Endothelial cell of umbilical vein (primary cell): ENCODE results near the gene TMC3. TPM values are rescaled to one million over a fixed set of nuclear protein-coding genes. Genes with fewer than 3 reads are reported as not detected.

Experiments used
- BruUV-seq: library from RNA; stranded (reverse); fragments of 400-500 nt; replicated peaks from 2 replicates; lab custom pipeline; 2021; lab: Mats Ljungman, UMichigan
- CTCF ChIA-PET: fragments of 300-600, 350-600 bp; sonication (Branson Sonifier 250); formaldehyde crosslinking; loops from one replicate; lab custom pipeline; 2021; ENCODE audit warnings: antibody characterized with exemption, inconsistent platforms; lab: Charles Lee
- POLR2A ChIA-PET: fragments of 300-600, 350-600 bp; sonication (Branson Sonifier 250); formaldehyde crosslinking; loops from one replicate; lab custom pipeline; 2021; ENCODE audit warnings: antibody characterized with exemption, inconsistent platforms; lab: Charles Lee
- DNase-seq: peaks from one replicate; pipeline ENCODE4 v3.0.0-alpha.2; 2011; ENCODE audit warnings: low read depth, low spot score
- FAIRE-seq: peaks from 2 replicates; lab custom pipeline; 2011; peaks lifted over from hg19 to GRCh38; lab: Jason Lieb, UNC
- H2AFZ ChIP-seq: 2 replicates; pipeline ENCODE4 v1.6.0; 2012; ENCODE audit warnings: low read depth, low read length, control low read depth, inconsistent platforms
- H3K27ac ChIP-seq: 2 replicates; pipeline ENCODE4 v1.5.1; 2011; ENCODE audit warnings: low read depth, mild to moderate bottlenecking, control low read depth, low read length, moderate library complexity; ENCODE audit not compliant: insufficient read depth
- H3K27me3 ChIP-seq, 2 experiments: 2 replicates each; pipeline versions ENCODE4 v1.6.0 to v1.6.1; 2011; ENCODE audit warnings: low read length in 2 of 2, mixed read lengths in 1 of 2; ENCODE audit not compliant: control insufficient read depth in 2 of 2, insufficient read depth in 2 of 2
- H3K36me3 ChIP-seq, 2 experiments: 2 replicates in 1 of 2; 3 replicates in 1 of 2; pipeline ENCODE4 v1.5.1; 2011; ENCODE audit warnings: low read length in 2 of 2, mild to moderate bottlenecking in 1 of 2, moderate library complexity in 1 of 2; ENCODE audit not compliant: control insufficient read depth in 2 of 2, insufficient read depth in 2 of 2; ENCODE audit errors: extremely low read depth in 1 of 2
- H3K4me1 ChIP-seq: 3 replicates; pipeline ENCODE4 v1.5.1; 2011; ENCODE audit warnings: mild to moderate bottlenecking, low read length; ENCODE audit not compliant: control insufficient read depth, insufficient read depth; ENCODE audit errors: extremely low read depth
- H3K4me2 ChIP-seq: 2 replicates; pipeline ENCODE4 v1.6.1; 2011; ENCODE audit warnings: low read length, control low read depth, mixed read lengths; ENCODE audit not compliant: insufficient read depth
- H3K4me3 ChIP-seq, 3 experiments: fragments of 200-600 bp in 1 of 3; sonication (generic), shearing (Covaris generic) in 1 of 3; replicated peaks in 1 of 3; 2 replicates each; pipeline ENCODE4 v1.5.1; 2011 to 2016; ENCODE audit warnings: control low read depth in 3 of 3, low read length in 3 of 3, mild to moderate bottlenecking in 2 of 3, inconsistent platforms in 1 of 3, low read depth in 1 of 3, moderate library complexity in 1 of 3; ENCODE audit not compliant: insufficient read depth in 1 of 3
- H3K79me2 ChIP-seq: 2 replicates; pipeline ENCODE4 v1.6.0; 2012; ENCODE audit warnings: low read length, inconsistent platforms; ENCODE audit not compliant: control insufficient read depth, insufficient read depth
- H3K9ac ChIP-seq: replicated peaks from 2 replicates; pipeline ENCODE3; 2011; ENCODE audit warnings: low read length, control low read depth; ENCODE audit not compliant: insufficient read depth; ENCODE audit errors: extremely low read depth
- H3K9me1 ChIP-seq: replicated peaks from 3 replicates; pipeline ENCODE4 v1.6.0; 2011; ENCODE audit warnings: mild to moderate bottlenecking, low read length; ENCODE audit not compliant: control insufficient read depth, insufficient read depth; ENCODE audit errors: extremely low read depth
- H3K9me3 ChIP-seq: replicated peaks from 2 replicates; pipeline ENCODE4 v1.5.1; 2012; ENCODE audit warnings: low read length, inconsistent platforms; ENCODE audit not compliant: control insufficient read depth, insufficient read depth
- H4K20me1 ChIP-seq: replicated peaks from 2 replicates; pipeline ENCODE3; 2011; ENCODE audit warnings: mild to moderate bottlenecking, low read length; ENCODE audit not compliant: control insufficient read depth, insufficient read depth; ENCODE audit errors: extremely low read depth
- CTCF ChIP-seq, 2 donors: IDR thresholded peaks; 1 replicate in 1 of 2; 2 replicates in 1 of 2; pipeline ENCODE4 v1.5.1; 2011; ENCODE audit warnings: low read length in 2 of 2, mild to moderate bottlenecking in 2 of 2, moderate library complexity in 2 of 2, control low read depth in 1 of 2, inconsistent platforms in 1 of 2, low read depth in 1 of 2; ENCODE audit not compliant: insufficient read depth in 1 of 2; ENCODE audit errors: extremely low read depth in 1 of 2
- EZH2 ChIP-seq: IDR thresholded peaks from 2 replicates; pipeline ENCODE4 v1.6.1; 2012; ENCODE audit warnings: borderline replicate concordance, low read depth, mild to moderate bottlenecking, moderate library complexity, low read length, inconsistent platforms; ENCODE audit not compliant: severe bottlenecking
- FOS ChIP-seq: IDR thresholded peaks from 2 replicates; pipeline ENCODE4 v1.6.1; 2011; ENCODE audit warnings: mild to moderate bottlenecking, low read length, moderate library complexity, borderline replicate concordance; ENCODE audit not compliant: insufficient read depth
- GATA2 ChIP-seq: IDR thresholded peaks from 2 replicates; pipeline ENCODE4 v1.7.0; 2011; ENCODE audit warnings: low read depth, mild to moderate bottlenecking, moderate library complexity, mixed read lengths, low read length; ENCODE audit not compliant: insufficient read length, insufficient read depth
- JUN ChIP-seq: IDR thresholded peaks from 2 replicates; pipeline ENCODE4 v1.6.1; 2011; ENCODE audit warnings: borderline replicate concordance, low read depth; ENCODE audit not compliant: insufficient read length, insufficient read depth
- MAX ChIP-seq: IDR thresholded peaks from 2 replicates; pipeline ENCODE4 v1.6.1; 2011; ENCODE audit not compliant: insufficient read depth, insufficient read length
- MYC ChIP-seq: IDR thresholded peaks from one replicate; pipeline ENCODE4 v1.6.1; 2011; ENCODE audit warnings: mild to moderate bottlenecking, low read depth, low read length
- POLR2A ChIP-seq: IDR thresholded peaks from 2 replicates; pipeline ENCODE4 v1.6.1; 2012; ENCODE audit warnings: low read depth, mild to moderate bottlenecking, control low read depth, low read length
- POLR2AphosphoS5 ChIP-seq: IDR thresholded peaks from 2 replicates; pipeline ENCODE4 v1.6.1; 2012; ENCODE audit warnings: low read depth, mild to moderate bottlenecking, control low read depth, low read length, moderate library complexity; ENCODE audit not compliant: insufficient read depth
- dilution Hi-C: fragments of 300-500 bp; cut with MboI; formaldehyde crosslinking; loops from one replicate; pipeline ENCODE4 v1.15.0; 2019; ENCODE audit warnings: low sequenced_read_pairs; ENCODE audit not compliant: extremely low pct_ligation_motif_present
- intact Hi-C: fragments of 100-400 bp; cut with micrococcal nuclease; formaldehyde crosslinking; loops from one replicate; pipeline ENCODE4 v1.10.0; 2022
- polyA plus RNA-seq, 4 experiments: library from polyadenylated mRNA; depleted of rRNA in 3 of 4; stranded (reverse) in 3 of 4; unstranded in 1 of 4; fragments of >200 nt; gene quantifications; 2 replicates each; pipeline versions ENCODE4 v1.2.1 to v1.2.3, GENCODE V29; 2011 to 2012; ENCODE audit warnings: missing spikeins in 1 of 4
- total RNA-seq: library from RNA; stranded (reverse); gene quantifications from 2 replicates; pipeline ENCODE4 v1.2.3, GENCODE V29; 2021

The TMC3 gene
- total and polyA plus RNA-seq, 2 donors (not counting 3 experiments of a cell fraction or from before 2014, with no cell fraction given): not detected

GRCh38 chr15:81419332-81419943 is 45.4 kb upstream of the TMC3 start:
- Histone ChIP-seq H3K4me2 (no peak overlapping the region), H3K27me3 (no peaks in the 10 kb centered on the region), H3K79me2 (no peaks in the 10 kb centered on the region), H3K4me1 (no peaks in the 10 kb centered on the region), H3K36me3 (no peaks in the 10 kb centered on the region), H3K4me3 (no peak overlapping the region), H3K9ac (no peak overlapping the region), H4K20me1 (no peaks in the 10 kb centered on the region), H3K9me3 (no peaks in the 10 kb centered on the region), H3K27ac (no peak overlapping the region), H3K9me1 (no peaks in the 10 kb centered on the region), H2AFZ (no peak overlapping the region)
- BruUV-seq: no TSS peak
- DNase-seq: no peak
- dilution Hi-C loops (no loop called here), intact Hi-C loops (no loop called here)
- TF ChIP-seq CTCF (IDR thresholded peaks at IDR 0.05; ENCODE audit: extremely low read depth in 1 of 2, insufficient read depth in 1 of 2, low read depth in 1 of 2, low read length in 2 of 2) (no peak), MAX (no peak), MYC (no peak), GATA2 (no peak), FOS (no peak), JUN (no peak), EZH2 (no peak), POLR2A (no peak), POLR2AphosphoS5 (no peak)
- CTCF ChIA-PET: interaction anchor here (1.0 kb wide), 1 partner anchor 9 kb away, joined by 5 read pairs; no protein-coding TSS in a partner anchor
- POLR2A ChIA-PET: no interaction called here
- FAIRE-seq: no peak
